Activated T-cell treated with anti-CD3 and anti-CD28 coated beads for 48 hours (primary cell): ENCODE results near the gene FN1.
A peak's percentile ranks its signal among the peaks of the same experiment; 100 is the strongest.
"Not testable (repeated sequence)": the region's sequence is repeated elsewhere in the genome, so short reads cannot be mapped to it uniquely, and the experiment has no call there.

Experiments used
- DNase-seq: peaks from one replicate; pipeline ENCODE4 v3.0.0-alpha.2; 2020; ENCODE audit warnings: low read depth

The FN1 gene

DNA sequence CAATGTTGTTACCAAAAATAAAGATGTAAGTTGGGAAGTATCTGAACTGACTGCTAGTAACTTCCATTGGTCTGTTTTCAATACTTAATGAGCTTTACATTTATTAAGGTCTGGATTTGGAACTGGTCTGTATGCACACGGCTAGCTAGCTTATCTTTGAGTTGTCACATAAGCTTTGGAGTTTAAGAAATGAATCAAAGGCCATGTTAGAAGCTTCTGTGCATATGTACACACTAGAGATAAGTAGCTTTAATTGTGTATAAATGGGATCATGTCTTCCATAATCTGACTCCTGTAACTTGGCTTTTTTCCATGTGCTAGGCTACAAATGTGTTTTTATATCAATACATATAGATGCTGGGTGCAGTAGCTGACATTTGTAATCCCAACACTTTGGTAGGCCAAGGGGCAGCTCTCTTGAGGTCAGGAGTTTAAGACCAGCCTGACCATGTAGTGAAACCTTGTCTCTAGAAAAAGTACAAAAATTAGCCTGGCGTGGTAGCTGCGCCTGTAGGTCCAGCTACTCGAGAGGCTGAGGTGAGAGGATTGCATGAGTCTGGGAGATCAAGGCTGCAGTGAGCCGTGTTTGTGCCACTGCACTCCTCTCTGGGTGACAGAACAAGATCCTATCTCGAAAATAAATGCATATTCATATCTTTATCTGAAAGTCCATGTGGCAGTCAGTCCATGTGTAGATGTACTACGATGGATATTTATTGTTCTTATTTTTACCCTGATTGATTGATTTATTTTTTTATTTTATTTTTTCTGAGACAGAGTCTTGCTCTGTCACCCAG, 96.8 kb downstream of the FN1 start:
- no peak for DNase-seq

DNA sequence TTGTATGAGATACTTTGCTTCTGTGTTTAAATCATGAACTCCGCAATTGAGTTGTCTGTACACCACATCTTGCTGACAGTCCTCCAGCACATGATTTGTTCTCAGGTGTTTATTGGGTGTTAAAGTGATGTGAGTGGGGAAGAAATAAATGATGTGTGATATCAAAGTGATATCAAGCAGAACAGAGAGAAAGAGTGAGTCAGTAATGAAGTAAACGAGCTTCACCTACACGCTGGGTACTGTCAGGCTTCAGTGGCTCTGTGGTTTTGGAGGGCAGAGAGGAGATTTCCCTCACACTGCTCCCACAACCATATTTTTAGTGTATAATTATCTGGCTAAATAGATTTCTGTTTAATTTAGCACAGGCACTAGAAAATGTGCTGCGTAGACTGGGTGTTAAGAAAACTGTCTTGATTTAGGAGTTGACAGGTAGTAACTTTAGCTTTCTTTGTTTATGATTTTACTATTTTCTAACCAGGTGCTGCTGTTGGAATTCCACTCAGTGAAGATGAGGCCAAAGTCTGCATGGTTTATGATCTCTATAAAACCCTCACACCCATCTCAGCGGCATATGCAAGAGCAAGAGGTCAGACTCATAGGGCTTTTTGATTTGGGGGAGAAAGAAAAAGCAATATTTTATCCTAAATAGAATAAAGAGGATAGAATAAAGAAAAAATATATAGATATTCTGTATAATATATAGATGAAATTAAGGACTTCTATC, 102.8 kb downstream of the FN1 start:
- DNase-seq: no peak

DNA sequence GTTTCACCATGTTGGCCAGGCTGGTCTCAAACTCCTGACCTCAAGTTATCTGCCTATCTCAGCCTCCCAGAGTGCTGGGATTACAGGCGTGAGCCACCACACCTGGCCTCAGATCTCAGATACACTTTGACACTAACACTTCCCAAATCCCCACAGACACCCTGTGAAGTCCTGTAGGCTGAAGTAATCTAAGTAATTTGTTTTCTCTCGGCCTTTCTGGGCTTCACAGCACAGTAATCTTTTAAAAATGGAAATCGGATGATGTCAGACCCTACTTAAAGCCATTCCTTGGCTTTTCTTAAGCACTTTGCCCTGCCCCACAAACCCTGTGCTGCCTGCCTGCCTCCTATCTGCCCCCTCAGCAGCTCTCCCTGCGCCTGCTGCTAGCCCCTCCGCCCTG, 107.8 kb downstream of the FN1 start:
- no peak for DNase-seq

DNA sequence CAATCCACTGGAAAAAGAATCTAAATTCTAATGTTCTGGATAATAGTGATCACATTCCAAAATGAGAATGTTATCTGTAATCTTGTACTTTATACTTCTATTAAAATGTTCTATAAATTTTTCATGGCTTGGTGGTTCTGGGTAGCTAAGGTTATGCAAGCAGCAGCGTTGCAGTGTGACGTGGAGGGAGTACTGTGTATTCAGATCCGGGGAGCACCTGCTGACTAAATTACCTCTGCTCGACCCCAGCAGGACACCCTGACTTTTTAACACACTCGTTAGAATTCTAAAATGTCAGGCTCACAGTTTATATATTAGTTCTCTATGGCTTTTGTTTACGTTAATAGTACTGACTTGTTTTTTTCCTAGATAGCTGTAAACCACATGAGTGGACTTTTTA, 111.1 kb downstream of the FN1 start:
- DNase-seq: no peak

DNA sequence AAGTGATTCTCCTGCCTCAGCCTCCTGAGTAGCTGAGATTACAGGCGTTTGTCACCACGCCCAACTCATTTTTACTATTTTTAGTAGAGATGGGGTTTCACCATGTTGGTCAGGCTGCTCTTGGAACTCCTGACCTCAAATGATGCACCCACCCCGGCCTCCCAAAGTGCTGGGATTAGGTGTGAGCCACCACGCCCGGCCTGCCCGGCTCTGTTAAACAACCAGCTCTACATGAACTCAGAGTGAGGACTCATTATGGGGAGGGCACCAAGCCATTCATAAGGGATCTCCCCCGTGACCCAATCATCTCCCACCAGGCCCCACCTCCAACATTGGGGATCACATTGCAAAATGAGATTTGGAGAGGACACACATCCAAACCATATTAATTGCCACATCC, 115.2 kb downstream of the FN1 start:
- DNase-seq: no peak

DNA sequence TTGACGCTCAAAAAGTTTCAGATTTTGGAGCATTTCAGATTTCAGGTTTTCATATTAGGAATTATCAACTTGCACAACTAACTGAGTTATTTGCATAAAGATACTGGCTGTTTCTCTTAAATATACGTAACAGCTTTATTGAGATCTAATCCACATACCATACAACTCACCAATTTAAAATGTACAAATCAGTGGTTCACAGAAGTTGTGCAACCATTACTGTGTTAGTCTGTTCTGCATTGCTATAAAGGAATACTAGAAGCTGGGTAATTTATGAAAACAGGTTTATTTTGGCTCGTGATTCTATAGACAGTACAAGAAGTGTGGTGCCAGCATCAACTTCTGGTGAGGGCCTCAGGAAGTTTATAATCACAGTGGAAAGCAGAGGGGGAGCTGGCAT, 115.8 kb downstream of the FN1 start:
- no peak for DNase-seq

DNA sequence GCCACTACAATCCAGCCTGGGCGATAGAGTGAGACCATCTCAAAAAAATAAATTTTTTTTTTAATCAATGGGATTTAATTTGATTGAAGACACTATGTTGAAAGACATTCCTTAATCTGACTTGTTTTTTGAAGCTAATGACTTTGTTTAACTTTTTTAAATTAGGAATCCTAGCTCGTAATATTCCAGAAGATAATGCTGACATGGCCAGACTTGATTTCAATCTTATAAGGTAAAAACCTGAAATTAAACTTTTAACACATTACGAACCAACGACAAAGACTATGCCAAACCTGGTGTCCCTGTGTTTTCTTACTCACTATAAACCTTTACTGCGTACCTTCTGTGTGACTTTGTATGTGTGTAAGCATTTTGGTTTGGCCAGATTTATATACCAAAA, 116.4 kb downstream of the FN1 start:
- no peak for DNase-seq

DNA sequence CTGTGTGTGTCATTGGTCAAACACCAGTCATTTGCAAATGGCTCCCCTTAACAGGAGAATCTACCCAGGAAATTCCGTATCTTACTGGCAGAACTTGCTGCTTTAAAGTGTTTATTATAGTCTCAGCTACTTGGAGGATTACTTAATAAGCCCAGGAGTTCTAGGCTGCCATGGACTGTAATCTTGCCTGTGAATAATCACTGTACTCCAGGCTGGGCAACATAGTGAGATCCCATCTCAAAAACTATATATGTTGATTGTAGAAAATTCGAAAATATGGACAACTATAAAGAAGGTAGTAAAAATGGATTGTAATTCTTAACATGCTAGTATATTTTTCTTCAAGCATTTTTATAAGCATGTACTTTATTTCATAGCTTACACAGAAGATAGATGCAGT, 119.5 kb downstream of the FN1 start:
- no peak for DNase-seq

DNA sequence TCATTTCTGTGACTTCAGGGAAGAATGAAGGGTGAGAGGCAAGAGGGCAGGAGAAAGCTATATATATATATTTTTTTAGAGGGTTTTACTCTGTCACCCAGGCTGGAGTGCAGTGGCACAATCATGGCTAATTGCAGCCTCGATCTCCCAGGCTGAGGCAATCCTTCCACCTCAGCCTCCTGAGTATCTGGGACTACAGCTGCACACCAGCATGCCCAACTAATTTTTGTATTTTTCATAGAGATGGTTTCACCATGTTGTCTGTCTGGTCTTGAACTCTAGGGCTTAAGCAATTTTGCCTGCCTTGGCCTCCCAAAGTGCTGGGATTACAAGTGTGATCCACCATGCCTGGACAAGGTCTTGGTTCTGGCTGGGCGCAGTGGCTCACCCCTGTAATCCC, 120.6 kb downstream of the FN1 start:
- no peak for DNase-seq

GRCh38 chr2:215314896-215315295, 121.0 kb downstream of the FN1 start:
- no peak for DNase-seq

DNA sequence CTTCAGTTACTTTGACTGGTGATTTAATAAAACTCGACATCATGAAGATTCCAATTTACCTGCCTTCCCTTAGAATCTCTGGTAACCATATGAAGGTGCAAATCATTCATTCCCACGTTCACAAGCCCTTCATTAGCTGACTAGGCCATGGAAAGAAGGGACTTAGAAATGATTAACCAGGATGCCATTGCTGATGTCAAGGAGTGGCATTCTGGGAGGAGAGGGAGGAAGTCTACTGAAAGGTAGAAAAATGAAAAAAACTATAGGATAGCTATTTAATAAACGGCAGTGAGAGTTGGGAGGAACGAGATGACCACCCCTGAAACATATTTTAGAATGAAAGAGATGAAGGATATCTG, 122.6 kb downstream of the FN1 start:
- DNase-seq: no peak

DNA sequence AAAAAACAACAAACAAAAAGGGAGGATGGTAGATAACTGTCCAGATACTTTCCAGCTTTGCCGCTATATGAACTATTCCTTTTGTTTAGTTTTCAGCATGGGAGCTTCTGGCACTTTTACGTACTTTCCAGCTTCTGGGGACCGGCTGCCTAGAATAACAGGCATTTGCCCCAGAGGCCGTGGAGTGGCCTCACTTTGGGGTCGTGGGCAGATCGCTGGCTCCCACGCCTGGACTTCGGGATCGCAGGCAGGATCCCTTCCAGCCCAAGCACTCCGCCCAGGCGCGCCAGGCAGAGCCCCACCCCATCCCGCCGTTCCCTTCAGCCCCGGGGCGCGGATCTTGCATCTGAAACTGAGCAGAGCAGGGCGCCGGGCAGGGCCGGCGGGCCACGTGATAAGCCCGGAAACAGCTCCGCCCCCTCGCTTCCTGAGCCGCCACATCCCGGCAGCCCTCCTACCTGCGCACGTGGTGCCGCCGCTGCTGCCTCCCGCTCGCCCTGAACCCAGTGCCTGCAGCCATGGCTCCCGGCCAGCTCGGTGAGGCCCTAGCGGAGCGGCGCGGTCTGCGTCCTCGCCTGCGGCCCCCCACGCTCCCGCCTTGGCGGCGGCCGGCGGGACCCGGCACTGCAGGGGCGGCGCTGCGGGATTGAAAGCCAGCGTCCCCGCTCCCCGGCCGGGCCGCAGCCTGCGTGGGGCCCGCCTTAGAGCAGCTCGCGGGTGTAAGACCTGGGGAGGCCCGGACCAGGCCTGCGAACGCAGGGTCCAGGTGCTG, 124.1 kb downstream of the FN1 start, which contains the start of gene ATIC:
Gene ATIC, plus strand, starts transcription at position 435 of the 772 bp plus-strand sequence. Its CDS starts 84 bp downstream, at position 519.
- DNase-seq: peak; percentile 89

- DNase-seq: not testable (repeated sequence)
These were observed 124.6 kb downstream of the FN1 start for GRCh38 chr2:215311259-215311624.
